NCI-H2171 treated with DMSO at 0.1 percent for 48 hours (cell line): ENCODE data around the gene CST11.
"Not testable (repeated sequence)": the region's sequence is repeated elsewhere in the genome, so short reads cannot be mapped to it uniquely, and the experiment has no call there.

Experiments used
- DNase-seq: peaks from one replicate; lab custom pipeline; 2025; lab: John Stamatoyannopoulos, UW

CST11 gene, protein sequence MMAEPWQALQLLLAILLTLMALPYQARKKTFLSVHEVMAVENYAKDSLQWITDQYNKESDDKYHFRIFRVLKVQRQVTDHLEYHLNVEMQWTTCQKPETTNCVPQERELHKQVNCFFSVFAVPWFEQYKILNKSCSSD

DNA sequence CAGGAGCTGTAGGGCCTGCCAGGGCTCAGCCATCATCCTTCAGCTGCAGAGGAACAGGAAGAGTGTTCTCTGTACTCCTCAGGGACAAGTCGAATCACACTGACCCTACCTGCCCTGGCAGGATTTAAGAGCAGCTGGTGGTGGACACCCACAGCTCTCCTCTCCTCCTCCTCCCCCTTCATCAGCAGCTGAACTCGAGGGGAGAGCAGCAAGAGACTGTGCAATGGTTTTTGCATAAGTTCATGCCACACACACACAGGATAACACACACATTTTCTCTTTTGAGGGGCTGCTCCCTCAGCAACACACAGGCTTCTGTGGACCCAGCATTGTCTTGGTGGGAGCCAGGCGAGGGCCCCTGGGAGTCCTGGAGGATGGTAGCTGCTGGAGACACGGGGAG is at the start of gene CST11:
CST11 (minus strand) TSS at position 101 of the 400 bp plus-strand sequence; CDS start at position 36, 65 bp downstream.
- no peak for DNase-seq

DNA sequence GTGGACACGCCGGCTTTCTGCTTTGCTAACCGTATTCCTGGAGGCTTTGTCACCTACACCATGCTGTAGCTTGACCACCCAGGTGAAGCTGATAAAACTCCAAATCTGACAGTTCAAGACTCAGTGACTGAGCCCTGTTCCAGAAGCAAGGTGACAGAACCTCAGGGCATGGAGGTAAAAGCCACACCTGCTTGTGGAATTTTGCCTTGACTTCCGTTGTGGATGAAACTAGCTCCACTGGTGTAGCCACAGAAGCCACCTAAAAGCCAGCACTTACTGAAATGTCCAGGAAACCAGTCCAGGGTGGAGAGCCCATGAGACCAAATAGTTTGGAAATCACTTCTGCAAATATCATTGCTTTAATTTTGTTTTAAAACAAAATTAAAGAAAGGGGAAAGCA is 49.2 kb upstream of the CST11 start:
- DNase-seq, result no peak

DNA sequence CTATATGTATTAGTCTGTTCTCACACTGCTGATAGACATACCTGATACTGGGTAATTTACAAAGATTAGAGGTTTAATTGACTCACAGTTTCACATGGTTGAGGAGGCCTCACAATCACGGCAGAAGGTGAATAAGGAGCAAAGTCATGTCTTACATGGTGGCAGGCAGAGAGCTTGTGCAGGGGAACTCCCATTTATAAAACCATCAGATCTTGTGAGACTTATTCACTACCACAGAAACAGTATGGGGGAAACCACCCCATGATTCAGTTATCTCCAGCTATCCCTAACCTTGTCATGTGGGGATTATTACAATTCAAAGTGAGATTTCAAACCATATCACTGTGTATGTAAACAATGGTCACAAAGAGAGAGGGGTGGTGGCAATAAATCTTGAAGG is 44.9 kb upstream of the CST11 start:
- DNase-seq, result no peak

DNA sequence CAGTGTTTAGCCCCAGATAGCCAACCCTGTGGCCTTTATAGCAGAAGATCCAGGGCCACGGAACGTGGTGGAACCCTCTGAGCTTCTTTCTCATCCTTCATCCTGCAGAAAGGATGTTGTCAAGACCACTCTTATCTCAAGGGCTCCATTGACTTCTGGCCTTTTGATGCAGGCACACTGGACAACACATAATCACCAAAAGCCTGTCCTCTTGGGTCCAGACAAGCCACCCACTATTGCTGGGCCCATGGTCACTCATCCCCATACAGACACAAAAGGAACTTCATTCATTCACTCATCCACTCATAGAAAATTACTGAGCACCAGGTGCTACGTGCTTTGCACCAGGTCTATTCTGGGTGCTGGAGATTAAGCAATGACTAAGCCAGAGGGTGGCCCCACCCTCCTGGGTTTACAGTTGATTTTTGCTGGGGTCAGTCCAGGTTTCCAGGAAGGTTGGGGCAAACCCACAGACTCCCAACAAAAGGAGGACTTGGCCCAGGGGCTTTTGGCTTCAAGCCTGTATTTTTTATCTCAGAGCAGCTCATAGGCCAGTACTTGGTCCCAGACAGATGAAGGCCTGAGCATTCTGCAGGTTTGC is 40.6 kb upstream of the CST11 start:
- no peak for DNase-seq

DNA sequence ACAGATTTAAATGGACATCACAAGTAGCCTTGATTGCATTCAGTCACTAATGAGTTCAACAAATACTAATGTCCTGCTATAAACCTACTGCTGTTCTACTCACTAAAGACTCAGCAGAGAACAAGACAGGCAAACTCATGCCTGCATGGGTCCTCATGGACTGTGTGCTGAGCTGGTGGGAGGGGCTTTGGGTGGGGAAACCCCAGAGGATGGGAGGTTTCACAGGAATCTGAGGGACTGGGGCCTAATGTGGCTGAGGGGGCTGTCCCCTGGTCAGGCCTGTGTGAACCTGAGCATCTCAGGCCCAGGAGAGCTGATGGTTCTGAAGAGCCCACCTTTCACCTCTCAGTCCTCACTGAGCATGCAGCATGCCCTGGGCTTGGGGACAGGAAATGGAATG is 39.6 kb upstream of the CST11 start:
- DNase-seq, result no peak

DNA sequence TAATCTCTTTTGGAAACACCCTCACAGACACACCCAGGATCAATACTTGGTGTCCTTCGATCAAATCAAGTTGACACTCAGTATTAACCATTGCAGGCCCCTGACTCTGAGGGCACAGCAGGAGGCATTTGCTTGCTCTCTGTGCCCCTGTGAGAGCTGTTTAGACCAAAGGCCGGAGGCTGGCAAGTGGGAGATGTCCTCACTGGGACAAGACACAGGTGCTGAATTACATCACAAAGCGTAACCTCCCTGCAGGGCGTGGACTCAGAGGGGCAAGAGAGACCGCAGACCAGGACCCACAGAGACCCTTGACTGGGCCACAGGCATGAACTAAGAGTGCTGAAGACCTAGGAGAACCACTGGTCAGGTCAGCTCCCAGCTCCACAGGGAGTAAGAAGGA is 38.1 kb upstream of the CST11 start, which contains the start of gene CST8:
CST8 (plus strand) TSS at position 301 of the 400 bp plus-strand sequence. CDS start 551 bp downstream, outside the sequence.
- DNase-seq, result no peak

DNA sequence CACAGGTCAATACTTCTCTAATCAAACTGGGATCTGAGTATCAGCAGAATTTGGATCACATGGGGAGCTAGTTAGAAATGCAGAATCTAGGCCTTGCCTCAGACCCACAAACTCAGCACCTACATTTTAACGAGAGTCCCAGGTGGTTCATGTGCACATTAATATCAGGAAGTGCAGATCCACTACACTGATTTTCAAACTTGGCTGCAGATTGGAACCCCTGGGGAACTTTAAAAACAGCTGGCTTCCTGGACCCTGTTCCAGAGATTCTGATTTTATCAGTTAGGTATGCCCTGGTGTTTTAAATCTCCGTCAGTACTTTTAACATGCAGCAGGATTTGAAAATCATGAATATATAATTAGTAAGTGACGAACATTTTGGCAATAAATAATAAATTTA is 36.3 kb upstream of the CST11 start:
- DNase-seq, result no peak

DNA sequence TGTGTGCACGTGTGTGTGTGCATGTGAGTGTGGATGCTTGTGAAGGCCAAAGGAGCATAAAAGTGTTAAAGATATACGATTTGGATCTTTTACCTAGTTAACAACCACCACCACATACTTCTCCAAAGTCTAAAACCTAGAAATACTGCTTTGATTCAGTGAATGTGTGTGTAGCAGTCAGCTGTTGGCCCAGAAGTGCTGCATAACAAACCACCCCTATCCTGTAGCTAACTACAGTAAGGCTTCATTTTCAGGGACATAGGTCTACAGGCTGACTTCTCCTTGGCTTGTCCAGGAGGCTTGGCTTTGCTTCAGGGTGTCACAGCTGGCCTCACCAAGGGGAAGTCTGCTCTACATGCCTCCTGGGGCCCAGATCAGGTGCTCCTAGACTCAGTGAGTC is 35.8 kb upstream of the CST11 start:
- no peak for DNase-seq

DNA sequence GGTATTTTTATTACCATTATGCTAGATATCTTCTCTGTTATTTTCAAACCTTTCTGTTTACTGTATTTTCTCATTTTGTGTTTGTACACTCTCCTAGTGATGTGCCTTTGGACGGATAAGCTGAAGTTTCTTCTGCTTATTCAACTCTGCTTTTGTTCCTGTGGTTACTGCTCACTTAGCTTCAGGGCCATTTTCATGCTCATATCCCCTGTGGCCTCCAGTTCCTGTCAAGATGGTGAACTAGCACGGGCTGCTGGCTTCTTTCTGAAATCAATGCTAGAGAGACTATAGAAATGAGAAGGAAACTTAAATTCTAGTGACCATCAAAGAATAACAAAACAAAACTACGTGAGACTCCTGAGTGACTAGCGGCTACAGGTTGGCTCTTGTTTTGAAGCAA is 31.4 kb upstream of the CST11 start:
- no peak for DNase-seq

DNA sequence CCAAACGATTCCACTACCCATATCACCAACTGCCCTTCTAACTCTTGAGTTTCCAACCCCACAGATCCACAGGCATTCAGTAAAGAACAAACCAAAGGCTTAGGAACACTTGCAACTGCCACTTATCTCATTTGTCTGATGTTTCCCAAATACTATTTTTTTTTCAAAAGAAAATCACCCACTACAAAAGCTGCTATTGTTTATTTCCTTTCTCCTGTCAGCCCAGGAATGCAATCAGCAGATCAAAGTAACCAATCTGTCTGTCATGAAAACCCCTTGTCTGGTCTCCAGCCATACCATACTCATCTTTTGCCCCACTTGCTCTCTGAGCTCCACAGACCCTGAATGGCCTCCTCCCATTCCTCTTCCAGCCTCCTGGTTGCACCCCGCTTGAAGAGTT is 29.5 kb upstream of the CST11 start:
- DNase-seq, result no peak

DNA sequence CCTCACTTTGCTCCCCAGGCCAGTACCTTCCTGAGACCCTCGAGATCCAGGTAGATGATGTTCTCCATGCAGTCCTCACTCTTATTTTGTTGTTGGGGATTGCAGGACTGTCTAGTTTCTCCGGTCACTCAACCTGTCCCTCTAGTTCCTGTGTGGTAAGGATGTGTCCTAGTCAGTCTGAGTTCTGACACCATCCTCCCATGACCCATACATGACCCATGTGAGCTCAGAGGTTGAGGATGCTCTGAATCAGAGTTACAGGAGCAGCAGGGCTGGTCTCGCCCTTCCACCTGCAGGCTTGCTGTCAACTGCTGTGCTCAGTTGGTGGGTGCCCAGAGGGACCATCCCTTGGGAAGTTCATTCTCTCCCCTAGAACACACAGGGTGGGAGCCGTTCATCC is 26.4 kb upstream of the CST11 start:
- no peak for DNase-seq

DNA sequence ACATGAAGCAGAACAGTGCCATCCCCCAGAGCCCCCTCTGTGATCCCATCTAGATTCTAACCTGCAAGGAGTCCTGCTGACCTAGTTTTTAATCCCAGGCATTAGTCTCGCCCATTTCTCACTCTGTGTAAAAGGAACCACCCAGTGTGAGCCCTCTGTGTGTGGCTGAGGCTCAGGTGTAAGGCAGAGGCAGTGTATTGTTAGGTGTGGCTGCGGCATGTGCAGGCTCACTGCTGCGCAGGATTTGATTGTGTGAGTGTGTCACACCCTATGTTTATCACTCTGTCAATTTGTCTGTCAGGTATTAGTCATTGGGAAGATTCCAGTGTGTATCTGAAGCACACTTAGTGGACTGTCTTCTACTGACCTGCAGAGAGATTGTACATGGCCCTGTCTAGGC is 24.5 kb upstream of the CST11 start:
- no peak for DNase-seq

DNA sequence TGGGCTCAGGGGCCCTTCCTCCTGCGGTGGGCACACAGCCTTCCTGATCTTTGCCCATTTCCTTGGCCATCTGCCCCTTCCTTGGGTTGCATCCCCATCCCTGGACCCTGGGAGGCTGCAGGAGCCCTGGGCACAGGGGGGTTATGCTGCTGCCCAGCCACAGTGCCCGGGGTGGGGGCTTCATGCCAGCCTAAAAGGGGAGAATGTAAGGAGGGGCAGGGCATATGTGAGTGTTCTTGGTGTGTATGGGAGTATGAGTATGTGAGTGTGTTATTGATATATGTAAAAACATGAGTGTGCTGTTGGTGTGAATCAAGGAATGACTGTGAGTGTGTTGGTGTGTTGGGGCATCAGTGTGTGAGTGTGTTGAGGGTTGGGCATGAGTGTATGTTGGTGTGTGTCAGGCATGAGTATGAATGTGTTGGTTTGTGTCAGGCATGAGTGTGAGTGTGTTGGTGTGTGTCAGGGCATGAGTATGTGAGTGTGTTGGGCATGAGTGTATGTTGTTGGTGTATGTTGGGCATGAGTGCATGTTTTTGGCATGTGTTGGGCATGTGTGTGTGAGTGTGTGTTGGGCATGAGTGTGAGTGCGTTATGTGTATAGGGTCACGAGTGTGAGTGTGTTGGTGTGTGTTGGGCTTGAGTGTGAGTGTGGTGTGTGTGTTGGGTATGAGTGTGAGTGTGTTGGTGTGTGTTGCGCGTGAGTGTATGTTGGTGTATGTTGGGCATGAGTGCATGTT is 23.5 kb upstream of the CST11 start:
- no peak for DNase-seq

DNA sequence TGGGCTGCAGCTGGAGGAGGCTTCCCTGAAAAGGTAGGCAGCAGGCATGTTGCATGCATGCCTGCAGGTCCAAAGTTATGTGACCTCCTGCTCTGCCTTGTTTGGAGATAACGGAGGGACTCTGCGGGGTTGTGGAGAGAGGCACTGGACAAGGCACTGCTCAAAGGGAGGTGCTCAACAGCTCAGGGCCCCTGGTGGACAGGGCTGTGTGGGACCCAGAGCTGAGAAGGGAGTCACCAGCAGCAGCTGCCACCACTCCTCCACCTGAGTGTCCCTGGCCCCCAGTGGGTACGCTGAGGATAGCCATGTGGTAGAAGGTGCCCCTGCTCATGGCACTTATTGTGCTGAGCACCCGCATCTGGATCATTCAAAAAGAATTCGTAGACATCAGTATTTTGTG is 22.7 kb upstream of the CST11 start:
- DNase-seq, result no peak

DNA sequence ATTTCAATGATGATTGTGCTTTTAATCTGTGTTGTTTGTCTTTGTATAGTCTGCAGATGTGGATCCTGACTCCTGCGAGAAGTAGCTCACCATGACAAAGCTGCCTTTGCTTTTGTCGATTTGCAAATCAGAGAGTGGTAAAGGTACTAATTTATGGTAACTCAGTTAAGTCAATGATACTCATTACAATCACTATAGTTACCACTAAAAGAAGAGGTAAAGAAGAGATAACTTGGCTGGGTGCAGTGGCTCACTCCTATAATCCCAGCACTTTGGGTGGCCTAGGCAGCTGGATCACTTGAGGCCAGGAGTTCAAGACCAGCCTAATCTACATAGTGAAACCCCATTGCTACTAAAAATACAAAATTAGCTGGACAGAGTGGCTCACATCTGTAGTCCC is 20.6 kb upstream of the CST11 start:
- DNase-seq, result not testable (repeated sequence)

DNA sequence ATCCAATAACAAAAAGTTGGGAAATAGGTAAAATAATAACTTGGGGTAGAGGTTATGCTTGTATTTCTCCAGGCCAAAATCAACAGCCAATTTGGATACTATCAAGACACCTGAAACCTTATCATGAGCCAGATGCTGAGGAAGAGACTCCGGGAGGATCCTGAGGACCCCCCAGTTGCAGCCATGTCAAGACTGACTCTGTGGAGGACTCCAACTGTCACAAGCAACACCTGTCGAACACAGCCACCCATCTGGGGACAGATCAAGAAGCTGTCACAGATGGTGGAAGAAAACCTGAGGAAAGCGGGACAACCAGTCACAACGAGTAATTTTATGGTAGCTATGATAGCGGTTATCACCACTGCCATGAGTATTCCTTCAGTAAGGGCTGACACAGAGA is 19.6 kb upstream of the CST11 start:
- DNase-seq, result peak; percentile 10

DNA sequence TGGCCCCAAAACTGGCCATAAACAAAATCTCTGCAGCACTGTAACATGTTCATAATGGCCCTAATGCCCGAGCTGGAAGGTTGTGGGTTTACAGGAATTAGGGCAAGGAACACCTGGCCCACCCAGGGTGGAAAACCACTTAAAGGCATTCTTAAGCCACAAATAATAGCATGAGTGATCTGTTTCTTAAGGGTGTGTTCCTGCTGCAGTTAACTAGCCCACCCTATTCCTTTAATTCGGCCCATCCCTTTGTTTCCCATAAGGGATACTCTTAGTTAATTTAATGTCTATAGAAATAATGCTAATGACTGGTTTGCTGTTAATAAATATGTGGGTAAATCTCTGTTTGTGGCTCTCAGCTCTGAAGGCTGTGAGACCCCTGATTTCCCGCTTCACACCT is 14.3 kb upstream of the CST11 start:
- not testable (repeated sequence) for DNase-seq

DNA sequence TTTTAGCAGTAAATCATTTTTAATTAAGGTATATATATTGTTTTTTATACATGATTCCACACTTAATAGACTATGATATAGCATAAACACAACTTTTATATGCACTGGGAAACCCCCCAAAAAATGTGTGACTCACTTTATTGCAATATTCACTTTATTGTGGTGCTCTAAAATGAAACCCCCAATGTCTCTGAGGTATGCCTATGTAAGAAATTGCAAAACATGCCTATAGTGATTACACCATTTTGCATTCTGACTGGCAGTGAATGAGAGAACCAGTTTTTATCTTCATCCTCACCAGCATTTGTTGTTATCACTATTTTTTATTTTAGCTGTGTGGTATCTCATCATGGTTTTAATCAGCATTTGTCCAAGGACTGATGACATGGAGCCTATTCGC is 8.5 kb upstream of the CST11 start:
- no peak for DNase-seq

DNA sequence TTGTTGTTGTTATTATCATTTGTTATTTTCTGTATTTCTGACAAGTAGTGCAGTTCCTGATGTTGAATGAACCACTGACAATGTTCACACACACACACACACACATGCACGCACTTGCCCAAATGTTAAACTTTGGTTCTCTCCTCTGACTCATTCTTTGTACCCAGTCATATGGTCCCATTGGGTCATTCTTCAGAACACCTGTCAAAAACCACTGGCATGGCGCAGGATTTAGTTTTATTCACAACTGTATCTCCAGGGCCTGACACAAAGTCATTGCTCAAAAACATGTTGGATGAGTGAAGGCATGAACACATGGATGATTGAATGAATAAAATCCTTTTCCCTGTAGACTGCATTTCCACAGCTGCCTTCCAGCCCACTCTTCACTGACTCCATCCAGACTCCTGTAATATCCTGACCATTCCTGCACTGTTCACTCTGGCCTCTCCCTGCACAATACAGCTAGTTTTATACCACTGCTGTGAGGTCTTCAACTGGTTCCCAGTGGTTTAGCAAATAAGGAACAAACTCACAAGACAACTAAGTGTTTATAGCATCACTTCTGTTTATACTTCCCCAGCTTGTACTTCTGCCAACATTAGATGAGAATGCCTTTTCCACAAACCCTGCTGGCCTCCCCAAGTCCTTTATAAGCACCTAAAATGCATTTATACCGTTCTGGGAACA is 6.9 kb upstream of the CST11 start:
- DNase-seq, result no peak

DNA sequence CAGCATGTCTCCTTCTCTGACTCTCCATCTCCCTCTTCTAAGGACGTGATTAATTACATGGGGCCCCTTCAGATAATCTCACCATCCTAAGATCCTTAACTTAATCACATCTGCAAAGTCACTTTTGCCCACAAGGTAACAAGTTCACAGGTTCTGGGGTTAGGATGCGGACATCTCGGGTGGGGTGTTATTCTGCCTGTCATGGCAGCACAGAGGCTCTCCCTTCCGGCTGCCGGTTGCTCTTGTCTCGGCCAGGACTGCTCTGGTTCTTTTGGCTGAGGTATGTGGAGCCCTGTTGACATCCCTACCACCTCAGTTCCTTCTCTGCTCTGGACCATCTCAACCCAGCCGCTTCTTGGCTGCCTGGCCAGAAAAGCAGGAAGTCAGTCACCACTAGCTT is 4.2 kb upstream of the CST11 start:
- no peak for DNase-seq

DNA sequence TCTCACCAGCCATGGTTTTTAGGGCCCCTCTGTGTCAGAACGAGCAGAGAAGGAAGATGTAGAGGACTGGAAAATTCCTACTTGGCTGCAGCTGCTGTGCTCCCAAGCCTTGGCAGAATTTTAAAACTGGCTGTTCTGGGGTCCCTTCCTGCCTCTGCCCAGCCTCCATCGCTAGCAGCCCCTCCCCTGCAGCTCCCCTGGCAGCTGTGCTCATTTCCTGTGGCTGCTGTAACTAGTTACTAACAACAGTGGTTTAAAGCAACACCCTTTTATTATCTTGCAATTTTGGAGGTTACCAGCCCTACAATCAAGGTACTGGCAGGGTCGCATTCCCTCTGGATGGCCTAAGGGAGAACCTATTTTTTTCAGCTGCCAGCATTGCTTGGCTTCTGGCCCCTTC is 3.7 kb upstream of the CST11 start:
- no peak for DNase-seq

DNA sequence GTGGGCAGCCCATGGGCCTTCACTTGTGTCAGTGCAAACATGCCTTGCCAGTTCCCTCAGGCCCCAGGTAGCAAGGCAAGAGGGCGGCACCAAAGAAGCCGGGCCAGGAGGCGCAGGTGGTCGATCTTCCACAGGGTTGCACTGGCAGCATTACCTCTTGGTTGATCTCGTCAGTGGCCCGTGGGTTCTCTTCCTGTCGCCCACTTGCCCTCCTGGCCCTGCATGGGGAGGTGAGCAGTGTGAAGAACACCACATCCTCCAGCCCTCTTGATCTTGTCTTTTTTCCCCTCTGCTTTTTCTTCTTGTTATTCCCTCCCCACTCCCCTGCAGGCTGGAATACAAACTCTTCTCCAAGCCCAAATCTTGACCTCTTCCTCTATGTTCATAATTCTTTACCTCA is 3.0 kb upstream of the CST11 start:
- DNase-seq, result no peak

DNA sequence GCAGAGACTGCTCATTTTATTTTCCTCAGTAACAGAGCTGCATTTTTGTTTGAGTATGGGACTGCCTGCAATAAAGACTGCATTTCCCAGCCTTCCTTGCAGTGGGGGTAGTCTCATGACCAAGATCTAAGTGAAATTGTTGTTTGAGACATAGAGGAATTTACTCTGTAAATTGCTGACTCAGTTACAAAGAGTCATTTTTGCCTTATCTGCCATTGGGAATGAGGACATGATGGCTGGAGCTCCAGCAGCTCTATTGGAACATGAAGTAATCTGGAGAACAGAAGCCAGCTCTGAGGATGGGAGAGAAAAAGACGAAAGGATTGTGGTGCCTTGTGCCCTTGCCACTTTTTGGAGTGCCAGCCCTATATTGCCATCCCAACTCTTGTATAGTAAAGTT is 2.1 kb upstream of the CST11 start:
- no peak for DNase-seq
